Upper lobe of right lung (tissue), 1 donor: Measurements from ENCODE around the gene BTBD17. TPM values are rescaled to one million over a fixed set of nuclear protein-coding genes. Genes with fewer than 3 reads are reported as not detected.

Source experiments
- ATAC-seq: fragments of 200-7000 bp; cut with Tn5 transposase; one replicate; pipeline ENCODE4 v1.9.1; 2020; ENCODE audit warnings: mild to moderate bottlenecking, moderate library complexity
- DNase-seq: peaks from one replicate; pipeline ENCODE4 v3.0.0-alpha.2; 2020
- H3K27ac ChIP-seq: fragments of 200-600 bp; one replicate; pipeline ENCODE4 v1.8.0; 2022
- H3K27me3 ChIP-seq: fragments of 200-600 bp; one replicate; pipeline ENCODE4 v1.8.0; 2022; ENCODE audit warnings: mild to moderate bottlenecking
- H3K36me3 ChIP-seq: fragments of 200-600 bp; one replicate; pipeline ENCODE4 v1.8.0; 2022
- H3K4me1 ChIP-seq: fragments of 200-600 bp; one replicate; pipeline ENCODE4 v1.8.0; 2022
- H3K4me3 ChIP-seq: fragments of 200-600 bp; one replicate; pipeline ENCODE4 v1.8.0; 2022; ENCODE audit warnings: mild to moderate bottlenecking
- H3K9me3 ChIP-seq: fragments of 200-600 bp; one replicate; pipeline ENCODE4 v1.8.0; 2022
- CTCF ChIP-seq: fragments of 200-600 bp; IDR thresholded peaks from one replicate; pipeline ENCODE4 v1.8.0; 2022; ENCODE audit warnings: antibody characterized with exemption
- intact Hi-C: fragments of 100-400 bp; cut with DNase I; formaldehyde crosslinking; loops from one replicate; pipeline ENCODE4 v1.11.0; 2022
- total RNA-seq: library from RNA; stranded (reverse); fragmentation: NEBNext Ultra II Directional; extraction: Animal tissue kit (Norgen Biotek cat#: 25700); gene quantifications from one replicate; pipeline ENCODE4 v1.2.1, GENCODE V29; 2021
- donor health status: DM: no; HTN: yes; CAD: no; lungs with severe emphysema.

BTBD17 gene
- total RNA-seq, 1 donor from 2014 or later: not detected

- Histone ChIP-seq H3K4me1 (no peaks in the 10 kb centered on the region), H3K4me3 (no peak overlapping the region), H3K36me3 (no peaks in the 10 kb centered on the region), H3K27ac (no peak overlapping the region), H3K27me3 (peaks cover 8% of the 10 kb centered on the region), H3K9me3 (no peaks in the 10 kb centered on the region)
- no peak for TF ChIP-seq CTCF
- ATAC-seq (no peak), DNase-seq (no peak)
- intact Hi-C loops: no loop called here
Observed at GRCh38 chr17:74336307-74336706, 25.4 kb downstream of the BTBD17 start.

GRCh38 chr17:74335529-74336062, 26.1 kb downstream of the BTBD17 start:
- H3K36me3 ChIP-seq: no peaks in the 10 kb centered on the region
- peaks cover 8% of the 10 kb centered on the region for H3K27me3 ChIP-seq
- H3K4me3 ChIP-seq: no peak overlapping the region
- no peak overlapping the region for H3K27ac ChIP-seq
- ATAC-seq (no peak), DNase-seq (no peak)
- intact Hi-C loops: no loop called here
- no peaks in the 10 kb centered on the region for H3K4me1 ChIP-seq
- no peaks in the 10 kb centered on the region for H3K9me3 ChIP-seq
- no peak for TF ChIP-seq CTCF

- Histone ChIP-seq H3K4me3 (no peak overlapping the region), H3K9me3 (no peaks in the 10 kb centered on the region), H3K36me3 (no peaks in the 10 kb centered on the region), H3K27me3 (peaks cover 8% of the 10 kb centered on the region), H3K4me1 (no peaks in the 10 kb centered on the region), H3K27ac (no peak overlapping the region)
- DNase-seq (no peak), ATAC-seq (no peak)
- TF ChIP-seq CTCF: no peak
- intact Hi-C loops: no loop called here
Observed at GRCh38 chr17:74334393-74335039, 27.2 kb downstream of the BTBD17 start.

- Histone ChIP-seq H3K4me3 (no peak overlapping the region), H3K27ac (no peak overlapping the region), H3K36me3 (no peaks in the 10 kb centered on the region), H3K27me3 (peaks cover 8% of the 10 kb centered on the region), H3K9me3 (no peaks in the 10 kb centered on the region), H3K4me1 (no peaks in the 10 kb centered on the region)
- no peak for TF ChIP-seq CTCF
- intact Hi-C loops: no loop called here
- DNase-seq (no peak), ATAC-seq (no peak)
Observed at GRCh38 chr17:74332763-74333283, 28.8 kb downstream of the BTBD17 start.

GRCh38 chr17:74332017-74332650, 29.5 kb downstream of the BTBD17 start:
- Histone ChIP-seq H3K27me3 (peaks cover 9% of the 10 kb centered on the region), H3K36me3 (no peaks in the 10 kb centered on the region), H3K27ac (no peak overlapping the region), H3K4me1 (no peaks in the 10 kb centered on the region), H3K9me3 (no peaks in the 10 kb centered on the region), H3K4me3 (no peak overlapping the region)
- ATAC-seq (no peak), DNase-seq (no peak)
- no peak for TF ChIP-seq CTCF
- intact Hi-C loops: no loop called here
